ENCODE results near the gene AGTPBP1. TPM values are rescaled to one million over a fixed set of nuclear protein-coding genes. Genes with fewer than 3 reads are reported as not detected.
"Not testable (repeated sequence)": the region's sequence is repeated elsewhere in the genome, so short reads cannot be mapped to it uniquely, and the experiment has no call there.

Gene AGTPBP1
- total and polyA plus RNA-seq, 9 of the 15 experiments (the other 6 are each of a cell fraction or from before 2014, with no cell fraction given) = 1.4 to 7.9 (median 4.6) TPM

GRCh38 chr9:85761802-85762201 lies 20.0 kb upstream of the AGTPBP1 start:
- POLR2A ChIA-PET; in situ Hi-C loops (cut with MboI); H3K4me2 ChIP-seq (ENCODE audit: insufficient read depth, low read length); H2AFZ ChIP-seq (ENCODE audit: low read depth, low read length); CTCF ChIA-PET (ENCODE audit: low intra/inter-chr PET ratio); H3K9me3 ChIP-seq (replicated peaks; ENCODE audit: control insufficient read depth, insufficient read depth, low read depth, low read length); H3K27me3 ChIP-seq (ENCODE audit: control insufficient read depth in 2 of 2, insufficient read depth in 2 of 2, low read length in 2 of 2); H3K36me3 ChIP-seq (ENCODE audit: control insufficient read depth, insufficient read depth, low read length); H4K20me1 ChIP-seq (replicated peaks; ENCODE audit: control insufficient read depth, insufficient read depth, low read length); H3K27ac ChIP-seq (ENCODE audit: extremely low read depth, low read depth, low read length); DNase-seq (ENCODE audit: extremely low read depth in 1 of 4, low spot score in 3 of 4); BruUV-seq (replicated peaks); H3K9me1 ChIP-seq (ENCODE audit: control insufficient read depth, insufficient read depth, low read length); H3K79me2 ChIP-seq (ENCODE audit: control insufficient read depth, insufficient read depth, low read length); FAIRE-seq; H3K4me1 ChIP-seq (replicated peaks in 1 of 2; ENCODE audit: control insufficient read depth in 2 of 2, insufficient read depth in 2 of 2, low read length in 2 of 2); H3K4me3 ChIP-seq; ATAC-seq; intact Hi-C loops (cut with micrococcal nuclease); H3K9ac ChIP-seq (ENCODE audit: insufficient read depth in 1 of 2, low read depth in 2 of 2, low read length in 2 of 2): not testable (repeated sequence)
- 0% methylated on average over 1 of the region's 3 CpGs for WGBS (ENCODE audit: insufficient coverage, low coverage, missing lambda C conversion rate)

DNA sequence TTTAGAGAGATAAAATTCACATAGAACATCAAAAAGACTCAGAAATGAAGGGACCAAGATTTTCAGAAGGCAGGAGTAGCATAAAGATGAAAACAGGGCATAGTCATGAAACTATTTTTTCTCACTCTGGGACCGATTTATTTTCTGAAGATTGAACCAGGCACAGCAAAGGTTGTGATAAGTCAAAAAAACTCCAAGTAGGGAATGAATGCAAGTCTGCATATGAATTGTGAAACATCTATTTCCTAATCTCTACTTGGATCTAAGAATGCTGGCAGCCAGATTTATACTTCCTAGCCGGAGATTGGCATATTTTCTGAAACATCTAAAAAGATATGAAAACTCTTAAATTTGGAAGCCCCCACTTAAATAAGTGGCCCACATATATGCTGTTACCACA lies 16.0 kb upstream of the AGTPBP1 start:
- DNase-seq (ENCODE audit: extremely low read depth in 1 of 4, low spot score in 3 of 4); ATAC-seq: not testable (repeated sequence)
- WGBS (ENCODE audit: insufficient coverage, low coverage, missing lambda C conversion rate) = 22% methylated on average over 1 of the region's 2 CpGs

GRCh38 chr9:85756216-85756615 lies 14.5 kb upstream of the AGTPBP1 start:
- POLR2A ChIA-PET; H3K36me3 ChIP-seq (ENCODE audit: control insufficient read depth, insufficient read depth, low read length); ATAC-seq; H3K27ac ChIP-seq (ENCODE audit: extremely low read depth, low read depth, low read length); H3K4me2 ChIP-seq (ENCODE audit: insufficient read depth, low read length); H3K4me3 ChIP-seq; H3K27me3 ChIP-seq (ENCODE audit: control insufficient read depth in 2 of 2, insufficient read depth in 2 of 2, low read length in 2 of 2); BruUV-seq (replicated peaks); H3K9me3 ChIP-seq (replicated peaks; ENCODE audit: control insufficient read depth, insufficient read depth, low read depth, low read length); H3K79me2 ChIP-seq (ENCODE audit: control insufficient read depth, insufficient read depth, low read length); H3K4me1 ChIP-seq (replicated peaks in 1 of 2; ENCODE audit: control insufficient read depth in 2 of 2, insufficient read depth in 2 of 2, low read length in 2 of 2); intact Hi-C loops (cut with micrococcal nuclease); H4K20me1 ChIP-seq (replicated peaks; ENCODE audit: control insufficient read depth, insufficient read depth, low read length); CTCF ChIA-PET (ENCODE audit: low intra/inter-chr PET ratio); DNase-seq (ENCODE audit: extremely low read depth in 1 of 4, low spot score in 3 of 4); H2AFZ ChIP-seq (ENCODE audit: low read depth, low read length); in situ Hi-C loops (cut with MboI); H3K9me1 ChIP-seq (ENCODE audit: control insufficient read depth, insufficient read depth, low read length); H3K9ac ChIP-seq (ENCODE audit: insufficient read depth in 1 of 2, low read depth in 2 of 2, low read length in 2 of 2); FAIRE-seq: not testable (repeated sequence)
- no CpG with 5 or more reads among the region's 1 CpG for whole genome bisulfite sequencing (ENCODE audit: insufficient coverage, low coverage, missing lambda C conversion rate)

More for the DNA sequence above, 16.0 kb upstream of the AGTPBP1 start:
- H3K4me2 ChIP-seq (ENCODE audit: insufficient read depth, low read length); CTCF ChIA-PET (ENCODE audit: low intra/inter-chr PET ratio); H3K79me2 ChIP-seq (ENCODE audit: control insufficient read depth, insufficient read depth, low read length); H3K9me3 ChIP-seq (replicated peaks; ENCODE audit: control insufficient read depth, insufficient read depth, low read depth, low read length); BruUV-seq (replicated peaks); H3K9me1 ChIP-seq (ENCODE audit: control insufficient read depth, insufficient read depth, low read length); H3K36me3 ChIP-seq (ENCODE audit: control insufficient read depth, insufficient read depth, low read length); POLR2A ChIA-PET; H2AFZ ChIP-seq (ENCODE audit: low read depth, low read length); FAIRE-seq; H3K9ac ChIP-seq (ENCODE audit: insufficient read depth in 1 of 2, low read depth in 2 of 2, low read length in 2 of 2); H4K20me1 ChIP-seq (replicated peaks; ENCODE audit: control insufficient read depth, insufficient read depth, low read length); H3K27me3 ChIP-seq (ENCODE audit: control insufficient read depth in 2 of 2, insufficient read depth in 2 of 2, low read length in 2 of 2); H3K27ac ChIP-seq (ENCODE audit: extremely low read depth, low read depth, low read length); H3K4me1 ChIP-seq (replicated peaks in 1 of 2; ENCODE audit: control insufficient read depth in 2 of 2, insufficient read depth in 2 of 2, low read length in 2 of 2); intact Hi-C loops (cut with micrococcal nuclease); H3K4me3 ChIP-seq; in situ Hi-C loops (cut with MboI): not testable (repeated sequence)

All from K562 (cell line).